Activated CD8-positive, alpha-beta T cell treated with anti-CD3 and anti-CD28 coated beads for 36 hours (primary cell): Measurements from ENCODE around the gene NFE2L2. TPM values are rescaled to one million over a fixed set of nuclear protein-coding genes. Genes with fewer than 3 reads are reported as not detected.
"Not testable (repeated sequence)": the region's sequence is repeated elsewhere in the genome, so short reads cannot be mapped to it uniquely, and the experiment has no call there.

Experiments
- ATAC-seq: fragments of 200-7000 bp; cut with Tn5 transposase; one replicate; pipeline ENCODE4 v1.10.0; 2021; ENCODE audit warnings: mild to moderate bottlenecking, moderate library complexity
- CTCF ChIA-PET: fragments of 350-600 bp; sonication (Branson Sonifier 250); formaldehyde crosslinking; loops from one replicate; lab custom pipeline; 2021; ENCODE audit warnings: antibody characterized with exemption; lab: Charles Lee
- POLR2A ChIA-PET: fragments of 350-600 bp; sonication (Branson Sonifier 250); formaldehyde crosslinking; loops from one replicate; lab custom pipeline; 2021; ENCODE audit warnings: antibody characterized with exemption; lab: Charles Lee
- DNase-seq: peaks from one replicate; pipeline ENCODE4 v3.0.0-alpha.2; 2020
- H3K27ac Mint-ChIP-seq: one replicate; pipeline ENCODE4 v1.8.0; 2021; ENCODE audit warnings: mild to moderate bottlenecking, mixed read lengths
- H3K27me3 Mint-ChIP-seq: one replicate; pipeline ENCODE4 v1.8.0; 2021; ENCODE audit warnings: mixed read lengths
- H3K36me3 Mint-ChIP-seq: one replicate; pipeline ENCODE4 v1.8.0; 2021; ENCODE audit warnings: low read depth, mixed read lengths
- H3K4me1 Mint-ChIP-seq: one replicate; pipeline ENCODE4 v1.8.0; 2021; ENCODE audit warnings: low read depth, mixed read lengths
- H3K4me3 Mint-ChIP-seq: one replicate; pipeline ENCODE4 v1.8.0; 2021; ENCODE audit warnings: mild to moderate bottlenecking, moderate library complexity, mixed read lengths
- H3K9me3 Mint-ChIP-seq: one replicate; pipeline ENCODE4 v1.8.0; 2021; ENCODE audit warnings: mixed read lengths
- CTCF ChIP-seq: fragments of 200-600 bp; IDR thresholded peaks from one replicate; pipeline ENCODE4 v1.8.0; 2022; ENCODE audit warnings: antibody characterized with exemption, mild to moderate bottlenecking
- intact Hi-C: fragments of 100-400 bp; cut with micrococcal nuclease; formaldehyde crosslinking; loops from one replicate; pipeline ENCODE4 v1.10.0; 2022
- total RNA-seq, 2 experiments: library from RNA; stranded (reverse); gene quantifications; one replicate each; pipeline ENCODE4 v1.2.3, GENCODE V29; 2021

Gene NFE2L2
- total RNA-seq, 2 experiments from 2014 or later, result 57.3 to 57.6 TPM

GRCh38 chr2:177229442-177230242, 34.9 kb downstream of the NFE2L2 start:
- Mint-ChIP-seq H3K4me3 (no peak overlapping the region), H3K9me3 (no peaks in the 10 kb centered on the region), H3K36me3 (peaks cover 52% of the 10 kb centered on the region), H3K27ac (peak overlapping the region; percentile 36), H3K27me3 (no peaks in the 10 kb centered on the region), H3K4me1 (peaks cover 39% of the 10 kb centered on the region)
- intact Hi-C loops, result loop anchor here (5.0 kb wide), 1 partner anchor 33 kb away; the partner anchor contains the start of gene NFE2L2
- no peak for DNase-seq
- TF ChIP-seq CTCF, result no peak
- POLR2A ChIA-PET, result interaction anchor here (0.8 to 5.6 kb wide), 5 partner anchors 10 to 35 kb away, joined by 3 to 40 read pairs (median 3); partner anchors contain the start of genes HNRNPA3 and NFE2L2
- CTCF ChIA-PET, result interaction anchor here (1.0 to 4.7 kb wide), 10 partner anchors 8 to 106 kb away, joined by 3 to 20 read pairs (median 6); no protein-coding TSS in a partner anchor
- ATAC-seq, result peak; percentile 40

GRCh38 chr2:177225965-177226360, 38.6 kb downstream of the NFE2L2 start:
- Mint-ChIP-seq H3K9me3 (no peaks in the 10 kb centered on the region), H3K4me3 (no peak overlapping the region), H3K4me1 (peaks cover 35% of the 10 kb centered on the region), H3K27ac (peak overlapping the region; percentile 1), H3K36me3 (peaks cover 53% of the 10 kb centered on the region), H3K27me3 (no peaks in the 10 kb centered on the region)
- DNase-seq, result no peak
- ChIA-PET CTCF (interaction anchor here (0.8 to 2.0 kb wide), 8 partner anchors 11 to 77 kb away, joined by 3 to 12 read pairs (median 4); partner anchors contain the start of gene NFE2L2), POLR2A (interaction anchor here (1.1 to 4.5 kb wide), 11 partner anchors 8 to 61 kb away, joined by 3 to 31 read pairs (median 9); partner anchors contain the start of genes HNRNPA3 and NFE2L2)
- TF ChIP-seq CTCF, result no peak
- ATAC-seq, result no peak
- intact Hi-C loops, result loop anchor here (5.0 kb wide), 1 partner anchor 36 kb away; the partner anchor contains the start of gene NFE2L2

GRCh38 chr2:177223436-177223835, 41.1 kb downstream of the NFE2L2 start:
- H3K27ac Mint-ChIP-seq, CTCF ChIA-PET: not testable (repeated sequence)

DNA sequence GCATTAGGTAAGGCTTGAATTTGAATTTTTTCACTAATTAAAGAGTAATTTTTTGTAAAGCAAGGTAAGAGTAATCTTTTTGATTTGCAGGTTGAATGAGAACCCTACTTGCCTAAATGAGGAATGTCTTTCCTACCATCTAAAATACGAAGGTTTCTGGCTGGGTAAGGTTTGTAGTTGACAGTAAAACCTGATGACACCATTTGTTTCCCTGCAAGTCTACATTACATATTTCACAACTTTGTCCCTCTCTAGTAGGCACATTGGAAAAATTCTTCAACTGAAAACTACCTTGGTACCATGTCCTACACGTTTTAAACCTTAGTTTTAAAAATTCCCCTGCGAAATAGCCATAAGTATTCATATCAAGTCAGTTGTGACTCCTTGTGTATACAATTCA, 42.6 kb downstream of the NFE2L2 start:
- intact Hi-C loops, result no loop called here
- TF ChIP-seq CTCF, result no peak
- DNase-seq (no peak), ATAC-seq (no peak)
- no peaks in the 10 kb centered on the region for H3K9me3 Mint-ChIP-seq
- POLR2A ChIA-PET, result interaction anchor here (0.9 to 3.2 kb wide), 9 partner anchors 10 to 74 kb away, joined by 3 to 26 read pairs (median 4); partner anchors contain the start of genes HNRNPA3 and NFE2L2
- H3K27ac Mint-ChIP-seq, result peak overlapping the region; percentile 58
- no peaks in the 10 kb centered on the region for H3K27me3 Mint-ChIP-seq
- no peak overlapping the region for H3K4me3 Mint-ChIP-seq
- CTCF ChIA-PET, result interaction anchor here (1.9 to 2.0 kb wide), 2 partner anchors 9 to 57 kb away, joined by 5 to 11 read pairs; no protein-coding TSS in a partner anchor
- peaks cover 37% of the 10 kb centered on the region for H3K4me1 Mint-ChIP-seq
- H3K36me3 Mint-ChIP-seq, result peaks cover 55% of the 10 kb centered on the region

More at GRCh38 chr2:177223436-177223835, 41.1 kb downstream of the NFE2L2 start:
- ATAC-seq, H3K27me3 Mint-ChIP-seq, H3K9me3 Mint-ChIP-seq, POLR2A ChIA-PET, H3K4me3 Mint-ChIP-seq, DNase-seq, intact Hi-C loops: not testable (repeated sequence)
- Mint-ChIP-seq H3K4me1 (peaks cover 35% of the 10 kb centered on the region), H3K36me3 (peaks cover 52% of the 10 kb centered on the region)

GRCh38 chr2:177221534-177221933, 43.0 kb downstream of the NFE2L2 start:
- intact Hi-C loops, result no loop called here

DNA sequence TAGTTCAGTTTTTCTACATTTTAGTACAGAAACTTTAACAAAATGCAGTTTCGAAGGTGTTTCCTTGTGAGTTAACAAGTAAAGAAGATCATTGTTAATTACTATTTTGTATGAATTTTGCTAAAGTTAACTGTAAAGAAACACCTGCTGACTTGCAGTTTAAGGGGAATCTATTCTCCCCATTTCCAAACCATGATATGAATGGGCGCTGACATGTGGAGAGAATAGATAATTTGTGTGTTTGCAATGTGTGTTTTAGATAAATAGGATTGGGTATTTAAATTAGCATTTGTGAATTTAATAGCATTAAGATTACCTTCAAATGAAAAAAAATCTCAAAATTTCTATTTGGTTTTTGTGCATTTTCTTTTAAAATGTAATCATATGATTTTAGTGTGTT, 44.7 kb downstream of the NFE2L2 start:
- H3K36me3 Mint-ChIP-seq, result peaks cover 77% of the 10 kb centered on the region
- POLR2A ChIA-PET, result interaction anchor here (1.1 to 3.2 kb wide), 3 partner anchors 18 to 45 kb away, joined by 3 to 26 read pairs (median 4); partner anchors contain the start of gene NFE2L2
- ATAC-seq, H3K27ac Mint-ChIP-seq, H3K27me3 Mint-ChIP-seq, DNase-seq, H3K4me3 Mint-ChIP-seq, H3K9me3 Mint-ChIP-seq, intact Hi-C loops: not testable (repeated sequence)
- CTCF ChIA-PET, result interaction anchor here (1.1 to 1.4 kb wide), 2 partner anchors 20 to 76 kb away, joined by 3 to 4 read pairs; no protein-coding TSS in a partner anchor
- peaks cover 56% of the 10 kb centered on the region for H3K4me1 Mint-ChIP-seq

More at GRCh38 chr2:177221534-177221933, 43.0 kb downstream of the NFE2L2 start:
- Mint-ChIP-seq H3K27me3 (no peaks in the 10 kb centered on the region), H3K27ac (peak overlapping the region; percentile 1), H3K4me3 (no peak overlapping the region), H3K36me3 (peaks cover 60% of the 10 kb centered on the region), H3K9me3 (no peaks in the 10 kb centered on the region), H3K4me1 (peaks cover 40% of the 10 kb centered on the region)
- CTCF ChIA-PET, result interaction anchor here (1.9 to 2.0 kb wide), 2 partner anchors 9 to 56 kb away, joined by 5 to 11 read pairs; no protein-coding TSS in a partner anchor
- no peak for DNase-seq
- no peak for ATAC-seq
- TF ChIP-seq CTCF, result no peak
- POLR2A ChIA-PET, result interaction anchor here (0.9 to 3.2 kb wide), 9 partner anchors 9 to 74 kb away, joined by 3 to 26 read pairs (median 4); partner anchors contain the start of genes HNRNPA3 and NFE2L2
